B cell (primary cell): ENCODE results near the gene PITHD1. TPM values are rescaled to one million over a fixed set of nuclear protein-coding genes. Genes with fewer than 3 reads are reported as not detected.
A peak's percentile ranks its signal among the peaks of the same experiment; 100 is the strongest.

Source experiments
- ATAC-seq: fragments of 200-7000 bp; cut with Tn5 transposase; one replicate; pipeline ENCODE4 v1.10.0; 2021; ENCODE audit warnings: low read depth, mild to moderate bottlenecking, moderate number of reproducible peaks, moderate library complexity
- CTCF ChIA-PET: fragments of 350-600 bp; sonication (Branson Sonifier 250); formaldehyde crosslinking; loops from one replicate; lab custom pipeline; 2021; ENCODE audit warnings: antibody characterized with exemption, inconsistent platforms; lab: Charles Lee
- POLR2A ChIA-PET: fragments of 350-600 bp; sonication (Branson Sonifier 250); formaldehyde crosslinking; loops from one replicate; lab custom pipeline; 2021; ENCODE audit warnings: antibody characterized with exemption; lab: Charles Lee
- DNase-seq: peaks from one replicate; pipeline ENCODE4 v3.0.0; 2013
- H2AFZ ChIP-seq: 2 replicates; pipeline ENCODE4 v1.6.1; 2012; ENCODE audit warnings: mild to moderate bottlenecking, low read depth, low read length; ENCODE audit not compliant: insufficient read depth, poor library complexity, severe bottlenecking
- H3K27ac ChIP-seq, 2 donors: 1 replicate in 1 of 2; 2 replicates in 1 of 2; pipeline ENCODE4 v1.5.1; 2012 to 2013; ENCODE audit warnings: low read length in 2 of 2, mild to moderate bottlenecking in 2 of 2, moderate library complexity in 1 of 2
- H3K27me3 ChIP-seq, 4 experiments: fragments of 200-600 bp in 1 of 4; sonication (generic) in 1 of 4; replicated peaks in 1 of 4; 1 replicate in 2 of 4; 2 replicates in 2 of 4; pipeline versions ENCODE4 v1.6.1 to v1.7.0; 2013 to 2016; ENCODE audit warnings: low read length in 3 of 4, mild to moderate bottlenecking in 2 of 4, mixed read lengths in 1 of 4, moderate library complexity in 1 of 4; ENCODE audit not compliant: insufficient read depth in 4 of 4, control insufficient read depth in 3 of 4; ENCODE audit errors: control extremely low read depth in 1 of 4
- H3K36me3 ChIP-seq, 2 experiments: replicated peaks in 1 of 2; 1 replicate in 1 of 2; 2 replicates in 1 of 2; pipeline versions ENCODE4 v1.6.1 to v1.7.1; 2013; ENCODE audit warnings: low read length in 1 of 2; ENCODE audit not compliant: insufficient read depth in 2 of 2, control insufficient read depth in 1 of 2; ENCODE audit errors: control extremely low read depth in 1 of 2, extremely low read depth in 1 of 2
- H3K4me1 ChIP-seq, 2 donors: fragments of 200-600 bp in 1 of 2; sonication (generic) in 1 of 2; 1 replicate in 1 of 2; 2 replicates in 1 of 2; pipeline versions ENCODE4 v1.5.1 to v1.6.1; 2013 to 2017; ENCODE audit warnings: low read length in 2 of 2; ENCODE audit not compliant: control insufficient read depth in 2 of 2, insufficient read depth in 2 of 2
- H3K4me2 ChIP-seq: replicated peaks from 2 replicates; pipeline ENCODE3; 2012; ENCODE audit warnings: mild to moderate bottlenecking, low read depth, low read length; ENCODE audit not compliant: poor library complexity, severe bottlenecking
- H3K4me3 ChIP-seq, 5 experiments: fragments of 200-600 bp in 1 of 5; sonication (generic) in 1 of 5; 1 replicate in 3 of 5; 2 replicates in 2 of 5; pipeline versions ENCODE4 v1.5.1 to v1.7.0; 2011 to 2016; ENCODE audit warnings: low read length in 4 of 5, mild to moderate bottlenecking in 4 of 5, low read depth in 2 of 5, control low read depth in 1 of 5, moderate library complexity in 1 of 5; ENCODE audit not compliant: insufficient read depth in 1 of 5; ENCODE audit errors: control extremely low read depth in 1 of 5, extremely low read depth in 1 of 5
- H3K79me2 ChIP-seq: fragments of 200-600 bp; sonication (generic); one replicate; pipeline ENCODE4 v1.6.0; 2016; ENCODE audit warnings: low read length; ENCODE audit not compliant: control insufficient read depth, insufficient read depth
- H3K9ac ChIP-seq: fragments of 200-600 bp; sonication (generic); 2 replicates; pipeline ENCODE4 v1.6.1; 2017; ENCODE audit warnings: mild to moderate bottlenecking, low read length, moderate library complexity
- H3K9me3 ChIP-seq, 3 donors: one replicate each; pipeline versions ENCODE4 v1.6.1 to v1.7.1; 2013; ENCODE audit warnings: low read length in 2 of 3; ENCODE audit not compliant: control insufficient read depth in 2 of 3, insufficient read depth in 1 of 3; ENCODE audit errors: control extremely low read depth in 1 of 3
- H4K20me1 ChIP-seq: 2 replicates; pipeline ENCODE4 v1.6.0; 2012; ENCODE audit warnings: mild to moderate bottlenecking, low read length; ENCODE audit not compliant: insufficient read depth, control insufficient read depth, poor library complexity, severe bottlenecking
- H3K27ac Mint-ChIP-seq: one replicate; pipeline ENCODE4 v1.8.0; 2021; ENCODE audit warnings: mixed read lengths
- H3K27me3 Mint-ChIP-seq: one replicate; pipeline ENCODE4 v1.8.0; 2021; ENCODE audit warnings: mixed read lengths
- H3K4me1 Mint-ChIP-seq: one replicate; pipeline ENCODE4 v1.8.0; 2021; ENCODE audit warnings: mixed read lengths
- H3K4me3 Mint-ChIP-seq: one replicate; pipeline ENCODE4 v1.8.0; 2021; ENCODE audit warnings: mixed read lengths
- H3K9me3 Mint-ChIP-seq: one replicate; pipeline ENCODE4 v1.8.0; 2022; ENCODE audit warnings: mixed read lengths; ENCODE audit not compliant: insufficient read depth
- CTCF ChIP-seq: fragments of 200-600 bp; IDR thresholded peaks from one replicate; pipeline ENCODE4 v1.8.0; 2022; ENCODE audit warnings: antibody characterized with exemption, mild to moderate bottlenecking
- EZH2 ChIP-seq: IDR thresholded peaks from 2 replicates; pipeline ENCODE4 v1.6.1; 2012; ENCODE audit warnings: borderline replicate concordance, low read depth, mild to moderate bottlenecking, moderate library complexity, low read length; ENCODE audit not compliant: insufficient read depth, poor library complexity, severe bottlenecking
- WGBS: methylation state at CpG from one replicate; pipeline ENCODE4 v1.1.5; 2013; ENCODE audit warnings: missing lambda C conversion rate; ENCODE audit not compliant: insufficient coverage; 5-methylcytosine and 5-hydroxymethylcytosine counted together
- intact Hi-C: fragments of 100-400 bp; cut with micrococcal nuclease; formaldehyde crosslinking; loops from one replicate; pipeline ENCODE4 v1.10.0; 2022
- polyA plus RNA-seq: library from polyadenylated mRNA; depleted of rRNA; stranded (reverse); fragments of >200 nt; gene quantifications from 2 replicates; pipeline ENCODE4 v1.2.3, GENCODE V29; 2012
- total RNA-seq, 2 donors: library from RNA; stranded (reverse); fragments of 120-200 nt in 1 of 2; gene quantifications; 1 replicate in 1 of 2; 2 replicates in 1 of 2; pipeline versions ENCODE4 v1.2.3 to v1.2.4, GENCODE V29; 2013 to 2022

PITHD1 gene
- total and polyA plus RNA-seq, 2 donors (not counting 1 experiment from before 2014, with no cell fraction given): 32.4 to 62.2 TPM

- no peaks in the 10 kb centered on the region for H3K4me1 ChIP-seq
- peaks cover 17 to 43% of the 10 kb centered on the region in 2 experiments for H3K36me3 ChIP-seq
- intact Hi-C loops: no loop called here
- Mint-ChIP-seq H3K4me1 (no peaks in the 10 kb centered on the region), H3K9me3 (no peaks in the 10 kb centered on the region), H3K27ac (no peak overlapping the region), H3K4me3 (no peak overlapping the region), H3K27me3 (no peaks in the 10 kb centered on the region)
- no peaks in the 10 kb centered on the region for H3K9me3 ChIP-seq
- H2AFZ ChIP-seq: no peak overlapping the region
- no peak overlapping the region for H3K9ac ChIP-seq
- H3K79me2 ChIP-seq: no peaks in the 10 kb centered on the region
- no peaks in the 10 kb centered on the region for H3K27me3 ChIP-seq
- no peak overlapping the region for H3K4me2 ChIP-seq
- POLR2A ChIA-PET: no interaction called here
- no peak for DNase-seq
- H3K27ac ChIP-seq: no peak overlapping the region
- no peaks in the 10 kb centered on the region for H4K20me1 ChIP-seq
- CTCF ChIA-PET: interaction anchor here (0.6 to 4.4 kb wide), 6 partner anchors 10 to 99 kb away, joined by 3 to 20 read pairs (median 4); no protein-coding TSS in a partner anchor
- ATAC-seq: no peak
- no peak overlapping the region for H3K4me3 ChIP-seq
- 78% methylated on average over 2 of the region's 3 CpGs for WGBS
- TF ChIP-seq EZH2 (no peak), CTCF (no peak)
These were observed 39.4 kb downstream of the PITHD1 start for GRCh38 chr1:23817633-23818032.

GRCh38 chr1:23823767-23824166 is 45.5 kb downstream of the PITHD1 start:
- Mint-ChIP-seq H3K4me3 (peak overlapping the region; percentile 96), H3K27me3 (no peaks in the 10 kb centered on the region), H3K9me3 (no peaks in the 10 kb centered on the region), H3K4me1 (peaks cover 22% of the 10 kb centered on the region), H3K27ac (peak overlapping the region; percentile 41)
- peaks cover 0 to 7% of the 10 kb centered on the region in 2 experiments for H3K36me3 ChIP-seq
- POLR2A ChIA-PET: interaction anchor here (0.7 to 1.1 kb wide), 2 partner anchors 70 to 87 kb away, joined by 4 to 19 read pairs; no protein-coding TSS in a partner anchor
- H3K4me2 ChIP-seq: no peak overlapping the region
- ATAC-seq: no peak
- H3K9me3 ChIP-seq: no peaks in the 10 kb centered on the region
- TF ChIP-seq EZH2: no peak
- no peak for TF ChIP-seq CTCF
- peaks cover 10 to 14% of the 10 kb centered on the region in 2 donors for H3K4me1 ChIP-seq
- intact Hi-C loops: no loop called here
- no peak overlapping the region for H3K9ac ChIP-seq
- DNase-seq: no peak
- WGBS: 98% methylated on average over 7 of the region's 7 CpGs
- H2AFZ ChIP-seq: no peak overlapping the region
- peaks cover 12% of the 10 kb centered on the region for H3K79me2 ChIP-seq
- CTCF ChIA-PET: interaction anchor here (0.6 to 5.1 kb wide), 6 partner anchors 12 to 108 kb away, joined by 3 to 64 read pairs (median 3); no protein-coding TSS in a partner anchor
- H3K27ac ChIP-seq: no peak overlapping the region
- H3K27me3 ChIP-seq: no peaks in the 10 kb centered on the region
- no peak overlapping the region for H3K4me3 ChIP-seq
- no peaks in the 10 kb centered on the region for H4K20me1 ChIP-seq
